MV-4-11 (cell line): ENCODE data around the gene NUDT3.
A peak's percentile ranks its signal among the peaks of the same experiment; 100 is the strongest.

Source experiments
- DNase-seq: peaks from one replicate; lab custom pipeline; 2025; lab: John Stamatoyannopoulos, UW

Gene NUDT3

DNA sequence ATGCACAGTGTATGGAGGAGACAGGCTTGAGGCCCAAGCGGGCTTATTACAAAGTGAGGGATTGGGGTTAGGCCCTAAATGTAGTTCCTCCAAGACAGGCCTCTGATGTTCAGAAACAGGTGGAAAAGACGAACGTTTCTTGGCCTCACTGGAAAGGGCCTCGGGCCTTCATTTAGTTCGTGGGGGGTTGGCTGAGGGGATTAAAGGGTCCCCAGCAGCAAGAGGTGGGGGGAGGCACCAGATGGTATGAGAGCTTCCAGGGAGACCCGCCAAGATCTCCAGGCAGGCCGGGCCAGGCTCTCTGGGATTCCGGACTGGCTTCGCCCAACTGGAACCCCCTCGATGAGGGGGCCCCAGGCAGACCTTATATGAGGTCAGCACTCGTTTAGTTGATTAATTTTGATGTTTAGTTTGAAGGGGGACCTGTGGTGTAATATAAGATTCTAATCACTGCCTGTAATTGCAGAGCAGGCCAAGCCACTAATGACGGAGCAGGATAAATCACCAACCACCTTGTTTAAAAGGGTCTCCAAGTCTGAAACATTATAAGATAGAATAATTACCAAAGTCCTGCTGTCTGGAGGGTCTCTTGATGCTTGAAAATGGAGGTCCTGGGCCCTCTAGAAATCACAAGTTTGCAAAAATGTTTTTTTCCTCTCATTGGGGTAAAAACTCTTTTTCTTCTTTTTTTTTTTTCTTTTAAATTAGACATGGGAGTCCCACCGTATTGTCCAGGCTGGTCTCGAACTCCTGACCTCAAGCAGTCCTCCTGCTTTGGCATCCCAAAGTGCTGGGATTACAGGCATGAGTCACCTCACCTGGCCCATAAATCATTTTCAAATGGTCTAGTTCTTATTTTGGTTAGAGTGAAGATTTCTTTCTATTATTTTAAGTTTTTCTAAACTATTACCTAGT is 153.6 kb downstream of the NUDT3 start:
- no peak for DNase-seq

DNA sequence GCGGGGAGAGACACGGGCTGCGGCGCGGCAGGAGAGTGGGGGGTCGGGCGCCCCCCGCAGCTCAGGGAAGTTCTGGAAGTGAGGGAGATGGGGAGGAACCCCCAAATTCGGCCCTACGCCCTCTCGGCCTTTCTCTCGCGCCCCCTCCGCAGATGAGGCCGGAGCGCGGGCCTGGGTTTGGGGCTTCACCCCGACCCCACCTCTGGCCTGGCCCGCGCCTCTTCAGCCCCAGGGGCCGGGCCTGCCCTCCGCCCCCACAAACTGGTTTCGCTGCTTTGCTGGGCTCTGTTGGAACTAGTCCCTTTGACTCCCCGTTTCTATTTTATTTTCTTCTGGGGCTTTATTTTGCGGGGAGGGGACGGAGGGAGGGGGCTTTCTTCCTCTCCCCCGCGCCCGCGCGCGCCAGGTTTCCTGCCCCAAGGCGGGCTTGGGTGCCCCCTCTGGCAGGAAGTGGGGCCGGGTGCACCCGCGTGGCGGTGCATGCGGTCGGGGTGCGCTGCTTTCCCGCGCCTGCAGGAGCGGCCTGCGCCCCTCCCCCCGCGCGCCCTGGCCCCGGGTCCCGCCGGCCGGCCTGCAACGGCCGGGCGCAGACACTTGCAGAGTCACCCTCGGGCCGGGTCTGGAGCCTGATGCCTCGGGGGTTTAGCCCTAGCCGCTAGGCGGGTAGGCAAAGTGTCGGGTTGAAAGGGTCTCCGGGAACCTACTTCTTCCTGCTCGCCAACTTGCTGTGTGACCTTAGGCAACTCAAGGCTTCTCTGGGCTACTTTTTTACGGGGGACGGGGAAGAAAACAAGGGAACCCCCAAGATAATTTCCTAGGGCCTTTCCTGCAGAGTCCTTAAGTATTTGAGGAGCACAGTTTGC is 154.5 kb downstream of the NUDT3 start:
- peak; percentile 58 for DNase-seq

DNA sequence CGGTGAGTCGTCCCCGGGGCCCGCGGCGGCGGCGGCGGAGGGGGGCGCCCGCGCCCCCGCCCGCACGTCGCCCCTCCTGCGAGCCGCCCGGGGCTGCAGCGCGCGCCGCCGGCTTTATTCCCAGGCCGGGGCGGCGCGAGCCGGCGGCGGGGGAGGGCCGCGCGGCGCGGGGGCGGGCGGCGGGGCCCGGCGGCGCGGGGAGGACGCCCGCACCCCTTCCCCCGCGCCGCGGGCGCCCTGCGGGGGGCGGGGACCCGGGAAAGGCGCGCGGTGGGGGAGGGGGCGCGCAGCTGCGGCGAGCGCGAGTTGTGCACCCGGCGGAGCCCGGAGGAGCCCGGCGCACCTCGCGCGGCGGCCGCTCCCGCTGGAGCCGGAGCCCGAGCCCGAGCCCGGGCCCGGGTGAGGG is 155.2 kb downstream of the NUDT3 start:
- DNase-seq = no peak

DNA sequence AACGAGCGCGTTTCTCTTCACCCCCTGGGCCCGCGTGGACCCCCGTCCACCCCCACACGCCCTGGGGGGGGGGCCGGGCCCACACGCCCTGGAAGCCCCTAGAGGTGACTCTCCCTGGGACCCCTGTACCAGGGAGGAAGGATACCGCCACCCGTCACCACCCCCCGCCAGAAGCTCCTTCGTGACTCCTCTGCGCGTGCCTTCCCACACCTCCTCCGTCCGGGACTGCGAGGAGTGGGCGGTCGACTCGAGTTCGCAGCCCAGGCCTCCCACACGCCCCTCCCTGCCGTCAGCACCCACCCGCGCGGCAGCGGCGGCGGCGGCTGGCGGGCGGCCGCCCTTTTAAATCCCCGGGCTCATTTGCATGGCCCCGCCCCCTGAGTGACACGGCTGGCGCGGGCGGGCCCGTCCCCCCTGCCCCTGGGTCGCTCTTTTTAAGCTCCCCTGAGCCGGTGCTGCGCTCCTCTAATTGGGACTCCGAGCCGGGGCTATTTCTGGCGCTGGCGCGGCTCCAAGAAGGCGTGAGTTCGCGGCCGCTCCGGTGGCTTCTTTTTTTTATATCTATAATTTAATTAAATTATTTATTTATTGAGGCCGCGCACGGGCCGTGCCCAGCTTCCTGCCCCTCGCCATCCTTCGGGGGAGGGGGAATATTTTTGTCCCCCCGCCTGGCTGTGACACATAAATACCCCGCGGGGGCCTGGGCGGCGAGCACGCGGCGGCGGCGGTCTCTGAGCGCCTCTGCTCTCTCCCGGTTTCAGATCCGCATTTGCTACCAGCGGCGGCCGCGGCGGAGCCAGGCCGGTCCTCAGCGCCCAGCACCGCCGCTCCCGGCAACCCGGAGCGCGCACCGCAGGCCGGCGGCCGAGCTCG is 155.8 kb downstream of the NUDT3 start, which contains the start of gene HMGA1:
Gene HMGA1 (plus strand): TSS at position 431 of the 873 bp plus-strand sequence. CDS start 3,908 bp downstream, outside the sequence.
- peak; percentile 86 for DNase-seq

DNA sequence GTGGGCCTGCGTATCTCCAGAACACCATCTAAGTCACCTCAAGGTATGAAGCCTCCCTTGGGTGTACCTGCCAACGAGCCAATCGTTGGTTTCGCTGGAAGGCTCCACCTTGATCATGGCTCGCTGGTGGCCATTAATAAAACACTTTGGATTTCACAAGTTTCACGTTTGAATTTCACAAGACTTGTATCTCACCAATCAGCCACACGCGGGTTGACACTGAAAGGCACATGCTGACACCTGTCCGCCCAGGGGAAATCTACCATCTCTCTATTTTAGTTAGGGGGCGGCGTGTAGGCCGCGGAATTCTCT is 156.4 kb downstream of the NUDT3 start:
- no peak for DNase-seq

DNA sequence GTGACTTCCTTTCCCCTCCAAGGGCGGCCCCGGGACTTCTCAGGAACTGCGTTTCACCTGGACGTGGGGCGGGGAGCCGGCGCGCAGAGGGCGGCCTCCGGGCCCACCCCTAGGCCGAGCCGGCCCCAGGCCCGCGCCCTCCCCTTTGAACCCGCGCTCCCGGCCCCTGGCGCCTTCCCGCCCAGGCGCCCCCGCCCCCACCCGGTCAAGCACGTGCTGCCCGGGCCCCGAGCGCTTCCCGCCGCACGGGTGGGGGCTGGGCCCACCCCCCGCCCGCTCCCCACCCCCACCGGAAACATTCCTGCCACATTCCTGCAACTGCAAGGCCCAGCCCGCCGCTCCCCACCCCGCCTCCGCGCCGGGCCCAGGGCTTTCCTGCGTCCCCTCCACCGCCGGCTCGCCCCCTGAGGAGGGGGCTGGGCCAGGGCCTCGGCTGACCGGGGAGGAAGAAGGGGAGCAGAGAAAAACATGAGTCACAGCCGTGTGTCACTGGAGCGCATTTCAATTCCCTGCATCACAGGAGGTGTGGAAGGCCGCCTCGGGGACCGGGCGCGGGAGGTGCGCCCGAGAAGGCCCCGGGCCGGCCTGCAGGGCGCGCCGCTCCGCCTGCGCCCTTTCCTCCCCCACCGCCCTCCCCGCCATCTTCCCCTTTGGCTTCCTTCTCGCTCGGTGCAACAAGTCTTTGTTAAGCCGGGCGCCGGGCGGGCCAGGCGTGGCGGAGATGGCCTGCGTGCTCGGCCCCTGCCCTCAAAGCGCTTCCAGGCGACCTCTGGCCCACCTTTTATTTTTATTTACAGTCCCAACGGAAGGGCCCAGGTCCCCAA is 156.9 kb downstream of the NUDT3 start:
- peak; percentile 19 for DNase-seq

DNA sequence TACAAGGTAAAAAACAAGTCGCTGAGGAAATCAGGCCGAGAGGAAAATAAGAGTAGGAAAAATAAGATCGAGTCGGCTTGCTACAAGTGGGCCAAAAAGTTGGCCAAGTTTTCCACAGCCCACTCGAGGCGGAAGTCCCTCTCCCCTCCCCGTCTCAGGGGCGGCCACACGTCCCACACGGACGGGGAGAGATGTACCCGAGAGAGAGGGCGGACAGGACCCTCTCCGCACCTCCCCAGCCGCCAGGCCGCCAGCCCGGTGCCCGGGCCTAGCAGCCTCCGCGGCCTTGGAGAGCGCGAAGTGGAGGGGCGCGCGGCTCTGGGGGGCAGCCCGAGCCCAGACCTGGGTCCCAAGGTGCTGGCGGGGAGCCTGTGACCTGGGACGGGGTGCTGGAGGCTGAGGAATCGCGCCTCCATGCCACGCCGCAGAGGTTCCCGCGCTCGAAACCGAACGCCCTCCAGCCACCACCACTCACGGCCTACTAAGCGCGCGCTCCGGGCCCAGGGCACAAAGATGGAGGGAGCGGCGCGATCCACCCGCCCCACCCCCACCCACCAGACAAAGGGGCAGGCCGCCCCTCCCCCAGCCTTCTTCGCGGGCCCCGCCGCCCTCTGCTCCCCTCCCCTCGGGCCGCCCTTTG is 157.7 kb downstream of the NUDT3 start:
- no peak for DNase-seq

DNA sequence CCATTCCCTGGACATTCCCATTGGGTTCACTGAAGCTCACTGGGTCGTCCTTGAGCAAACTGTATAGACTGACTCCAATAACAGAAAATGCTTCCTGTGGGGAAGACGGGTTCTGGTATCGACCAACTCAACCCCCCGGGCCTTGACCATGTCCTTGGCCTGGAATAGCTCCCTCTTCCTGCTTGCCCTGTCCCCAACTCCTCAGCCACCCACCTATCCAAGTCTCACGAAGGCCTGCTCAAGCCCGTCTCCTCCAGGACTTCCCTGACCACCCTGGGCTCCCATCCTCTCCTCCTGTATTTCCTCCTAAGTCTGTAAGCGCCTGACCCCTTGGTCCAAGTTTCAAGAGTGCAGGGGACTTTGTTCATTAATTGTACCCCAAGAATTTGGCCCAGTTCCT is 158.6 kb downstream of the NUDT3 start:
- no peak for DNase-seq

DNA sequence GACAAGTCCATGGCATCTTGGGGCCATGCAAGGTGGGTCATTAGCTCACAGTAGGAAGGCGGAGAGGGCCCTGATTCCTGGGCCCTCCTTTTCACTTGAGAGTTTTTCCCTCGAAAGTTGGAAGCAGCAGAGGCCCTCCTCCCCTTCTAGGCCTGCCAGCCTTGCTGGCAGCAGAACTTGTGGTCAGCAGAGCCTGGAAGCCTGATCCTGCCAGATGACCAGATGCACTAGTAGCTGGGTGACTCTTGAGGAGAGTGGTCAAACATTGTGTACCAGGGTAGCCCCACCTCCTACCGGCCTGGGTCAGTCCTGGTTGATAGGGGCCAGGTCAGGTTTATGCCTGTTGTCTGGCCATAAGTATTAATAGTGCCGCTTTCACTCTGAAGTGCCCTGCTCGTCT is 159.6 kb downstream of the NUDT3 start:
- no peak for DNase-seq

DNA sequence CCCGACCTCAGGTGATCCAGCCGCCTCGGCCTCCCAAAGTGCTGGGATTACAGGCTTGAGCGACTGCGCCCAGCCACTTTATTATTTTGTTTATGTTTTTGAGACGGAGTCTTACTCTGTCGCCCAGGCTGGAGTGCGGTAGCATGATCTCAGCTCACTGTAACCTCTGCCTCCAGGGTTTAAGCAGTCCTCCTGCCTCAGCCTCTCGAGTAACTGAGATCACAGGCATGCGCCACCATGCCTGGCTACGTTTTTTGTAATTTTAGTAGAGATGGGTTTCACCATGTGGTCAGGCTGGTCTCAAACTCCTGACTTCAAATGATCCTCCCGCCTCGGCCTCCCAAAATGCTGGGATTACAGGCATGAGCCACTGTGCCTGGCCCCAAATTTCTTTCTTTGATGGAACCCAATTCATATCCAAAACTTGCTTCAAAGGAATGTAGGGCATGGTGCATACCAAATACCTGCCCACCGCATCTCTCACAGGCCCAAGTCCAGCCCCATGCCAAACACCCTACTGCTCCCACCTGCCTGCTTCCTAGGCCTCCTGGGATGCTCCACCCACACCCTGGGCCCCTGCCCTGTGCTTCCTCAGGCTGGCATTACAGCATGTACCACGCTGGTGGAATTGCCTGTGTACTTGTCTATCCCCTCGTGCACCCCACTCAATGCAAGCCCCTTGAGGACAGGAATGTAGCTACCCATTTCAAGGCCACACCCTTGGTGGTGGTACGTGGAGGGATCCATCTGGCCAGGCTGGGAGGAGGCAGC is 160.7 kb downstream of the NUDT3 start:
- no peak for DNase-seq

DNA sequence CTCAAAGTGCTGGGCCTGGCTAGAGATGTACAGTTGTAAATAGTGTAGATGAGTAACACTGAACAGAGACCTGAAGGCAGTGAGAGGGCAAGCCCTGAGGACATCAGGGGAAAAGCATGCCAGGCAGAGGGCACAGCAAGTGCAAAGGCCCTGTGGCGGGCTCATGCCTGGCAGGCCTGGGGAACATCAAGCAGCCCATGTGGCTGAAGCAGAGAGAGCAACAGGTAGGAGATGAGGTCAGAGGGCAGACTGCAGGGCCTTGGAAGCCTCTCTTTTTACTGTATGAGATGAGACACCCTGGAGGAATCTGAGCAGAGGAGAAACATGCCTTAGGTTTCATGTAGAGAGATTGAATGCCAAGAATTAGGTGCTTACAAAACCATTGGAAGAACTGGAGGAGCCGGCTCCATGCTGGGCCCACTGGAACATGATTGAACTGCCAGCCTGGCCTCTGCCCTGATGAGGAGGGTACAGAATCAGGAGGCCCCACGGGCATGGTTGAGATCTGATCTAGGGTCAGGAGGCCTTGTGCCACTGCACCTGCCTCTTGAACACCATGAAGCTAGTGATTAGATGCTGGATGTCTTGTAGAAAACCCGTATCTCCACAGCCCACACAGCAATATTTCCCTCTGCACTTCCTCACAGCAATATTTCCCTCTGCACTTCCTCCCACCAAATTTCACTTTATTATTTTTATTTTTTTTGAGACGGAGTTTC is 161.7 kb downstream of the NUDT3 start:
- peak; percentile 24 for DNase-seq

DNA sequence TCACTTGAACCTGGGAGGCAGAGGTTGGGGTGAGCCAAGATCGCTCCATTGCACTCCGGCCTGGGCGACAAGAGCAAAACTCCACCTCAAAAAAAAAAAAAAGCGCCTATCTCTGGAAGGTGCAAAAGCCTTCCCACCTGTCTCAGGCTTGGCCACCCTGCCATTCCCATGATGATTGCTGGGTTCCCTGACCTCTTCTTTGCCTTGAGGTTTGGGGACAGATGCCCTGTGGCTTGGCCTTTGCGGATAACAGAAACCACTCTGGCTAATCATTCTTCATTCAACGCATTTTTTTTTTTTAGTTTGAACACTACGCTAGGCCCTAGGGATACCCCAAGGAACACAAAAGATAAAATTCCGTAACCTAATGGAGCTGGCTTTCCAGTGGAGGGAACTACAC is 162.6 kb downstream of the NUDT3 start:
- no peak for DNase-seq
